G401 (cell line): ENCODE results near the gene KRTAP9-6. TPM values are rescaled to one million over a fixed set of nuclear protein-coding genes. Genes with fewer than 3 reads are reported as not detected.
"Not testable (repeated sequence)": the region's sequence is repeated elsewhere in the genome, so short reads cannot be mapped to it uniquely, and the experiment has no call there.

Source experiments
- DNase-seq: peaks from one replicate; pipeline ENCODE4 v3.0.0-alpha.2; 2015; ENCODE audit warnings: low spot score
- in situ Hi-C: cut with HindIII; loops from 2 replicates; pipeline ENCODE4 v1.10.0; 2016; ENCODE audit warnings: low sequenced_read_pairs, mixed read lengths
- total RNA-seq: library from RNA; depleted of rRNA; stranded (reverse); fragments of >200 nt; shearing (Covaris generic); gene quantifications from 2 replicates; pipeline ENCODE4 v1.2.3, GENCODE V29; 2014; rRNA removed

KRTAP9-6 gene
- total RNA-seq, result not detected in 2 replicates

GRCh38 chr17:41265078-41265477, at the start of gene KRTAP9-6:
Gene KRTAP9-6 (plus strand): TSS chr17:41265378. CDS start chr17:41265378, 0 bp downstream.
- no peak for DNase-seq
- in situ Hi-C loops, result no loop called here

- in situ Hi-C loops, result no loop called here
- DNase-seq, result no peak
These were observed 49.5 kb upstream of the KRTAP9-6 start for GRCh38 chr17:41215681-41216080.

- DNase-seq, result no peak
- in situ Hi-C loops, result no loop called here
These were observed 41.4 kb upstream of the KRTAP9-6 start for GRCh38 chr17:41223821-41224220.

GRCh38 chr17:41226051-41226450, 39.1 kb upstream of the KRTAP9-6 start:
- DNase-seq, result no peak

GRCh38 chr17:41226598-41227095, 38.5 kb upstream of the KRTAP9-6 start, which contains the start of gene KRTAP9-2:
Gene KRTAP9-2 (plus strand): TSS chr17:41226648. CDS start chr17:41226655, 7 bp downstream.
- DNase-seq, in situ Hi-C loops: not testable (repeated sequence)

More at GRCh38 chr17:41226051-41226450, 39.1 kb upstream of the KRTAP9-6 start:
- in situ Hi-C loops, result no loop called here

- DNase-seq, result no peak
- in situ Hi-C loops, result no loop called here
These were observed 35.1 kb upstream of the KRTAP9-6 start for GRCh38 chr17:41230094-41230493.

GRCh38 chr17:41231731-41232130, 33.4 kb upstream of the KRTAP9-6 start:
- in situ Hi-C loops, result no loop called here
- DNase-seq, result no peak

GRCh38 chr17:41232399-41233105, 32.6 kb upstream of the KRTAP9-6 start, which contains the start of gene KRTAP9-3:
Gene KRTAP9-3 (plus strand): TSS chr17:41232449. CDS start chr17:41232502, 53 bp downstream.
- DNase-seq, in situ Hi-C loops: not testable (repeated sequence)

- in situ Hi-C loops, result not testable (repeated sequence)
- peak; percentile 60 for DNase-seq
These were observed 28.1 kb upstream of the KRTAP9-6 start for GRCh38 chr17:41237116-41237515.

- in situ Hi-C loops, result not testable (repeated sequence)
These were observed 27.2 kb upstream of the KRTAP9-6 start, which contains the start of gene KRTAP9-8 for GRCh38 chr17:41237949-41238437. Gene KRTAP9-8 (plus strand): TSS chr17:41237999. CDS start chr17:41238052, 53 bp downstream.

GRCh38 chr17:41246995-41247787, 18.0 kb upstream of the KRTAP9-6 start:
- in situ Hi-C loops, DNase-seq: not testable (repeated sequence)

More at GRCh38 chr17:41237949-41238437, 27.2 kb upstream of the KRTAP9-6 start, which contains the start of gene KRTAP9-8:
- DNase-seq, result not testable (repeated sequence)

GRCh38 chr17:41249637-41250240, 15.4 kb upstream of the KRTAP9-6 start, which contains the start of gene KRTAP9-4:
Gene KRTAP9-4 (plus strand): TSS chr17:41249687. CDS start chr17:41249721, 34 bp downstream.
- DNase-seq, in situ Hi-C loops: not testable (repeated sequence)

GRCh38 chr17:41251261-41251660, 13.9 kb upstream of the KRTAP9-6 start:
- in situ Hi-C loops, result no loop called here
- DNase-seq, result no peak

GRCh38 chr17:41254861-41255260, 10.3 kb upstream of the KRTAP9-6 start:
- in situ Hi-C loops, result no loop called here
- no peak for DNase-seq

GRCh38 chr17:41255381-41256290, 9.5 kb upstream of the KRTAP9-6 start, which contains the start of gene KRTAP9-9:
Gene KRTAP9-9 (plus strand): TSS chr17:41255384.
- in situ Hi-C loops, DNase-seq: not testable (repeated sequence)

- no peak for DNase-seq
- in situ Hi-C loops, result no loop called here
These were observed 8.9 kb upstream of the KRTAP9-6 start for GRCh38 chr17:41256291-41256685.

GRCh38 chr17:41258406-41258805, 6.8 kb upstream of the KRTAP9-6 start:
- no peak for DNase-seq
- in situ Hi-C loops, result no loop called here

GRCh38 chr17:41263212-41263611, 2.0 kb upstream of the KRTAP9-6 start:
- no peak for DNase-seq
- in situ Hi-C loops, result no loop called here
